GOT3 (cell line): Measurements from ENCODE around the gene ESRRA.
A peak's percentile ranks its signal among the peaks of the same experiment; 100 is the strongest.

Experiments
- DNase-seq: peaks from one replicate; lab custom pipeline; 2025; ENCODE audit warnings: mixed read lengths; lab: John Stamatoyannopoulos, UW

Gene ESRRA

DNA sequence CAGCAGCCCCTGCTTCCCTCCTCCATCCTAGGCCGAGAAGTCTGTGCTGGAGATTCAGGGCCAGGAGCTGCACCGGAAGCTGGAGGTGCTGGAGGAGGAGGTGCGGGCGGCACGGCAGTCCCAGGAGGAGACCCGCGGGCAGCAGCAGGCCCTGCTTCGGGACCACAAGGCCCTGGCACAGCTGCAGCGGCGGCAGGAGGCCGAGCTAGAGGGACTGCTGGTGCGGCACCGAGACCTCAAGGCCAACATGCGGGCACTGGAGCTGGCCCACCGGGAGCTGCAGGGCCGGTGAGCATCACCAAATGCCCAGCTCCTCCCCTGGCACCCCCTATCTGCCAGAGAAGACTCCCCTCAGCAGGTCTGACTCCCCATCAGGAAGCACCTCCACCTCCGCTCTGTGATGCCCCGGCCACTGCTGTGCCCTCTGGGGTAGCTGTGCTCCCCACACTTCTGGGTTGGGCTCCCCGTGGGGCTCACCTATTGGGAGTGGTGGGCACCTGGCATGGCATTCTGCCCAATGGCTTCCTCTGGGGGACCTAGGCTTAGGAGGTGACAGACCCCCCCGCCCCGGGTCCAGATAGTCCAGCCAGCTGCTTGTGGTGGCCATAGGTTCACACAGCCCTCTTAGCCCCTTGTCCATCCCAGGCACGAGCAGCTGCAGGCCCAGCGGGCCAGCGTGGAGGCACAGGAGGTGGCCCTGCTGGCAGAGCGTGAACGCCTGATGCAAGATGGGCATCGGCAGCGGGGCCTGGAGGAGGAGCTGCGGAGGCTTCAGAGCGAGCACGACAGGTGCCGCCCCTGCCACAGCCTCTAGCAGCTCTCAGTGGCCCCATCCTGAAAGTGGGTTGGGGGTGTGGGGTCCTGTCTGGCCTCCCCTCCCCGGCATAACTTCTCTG lies 47.0 kb downstream of the ESRRA start:
- DNase-seq: no peak

DNA sequence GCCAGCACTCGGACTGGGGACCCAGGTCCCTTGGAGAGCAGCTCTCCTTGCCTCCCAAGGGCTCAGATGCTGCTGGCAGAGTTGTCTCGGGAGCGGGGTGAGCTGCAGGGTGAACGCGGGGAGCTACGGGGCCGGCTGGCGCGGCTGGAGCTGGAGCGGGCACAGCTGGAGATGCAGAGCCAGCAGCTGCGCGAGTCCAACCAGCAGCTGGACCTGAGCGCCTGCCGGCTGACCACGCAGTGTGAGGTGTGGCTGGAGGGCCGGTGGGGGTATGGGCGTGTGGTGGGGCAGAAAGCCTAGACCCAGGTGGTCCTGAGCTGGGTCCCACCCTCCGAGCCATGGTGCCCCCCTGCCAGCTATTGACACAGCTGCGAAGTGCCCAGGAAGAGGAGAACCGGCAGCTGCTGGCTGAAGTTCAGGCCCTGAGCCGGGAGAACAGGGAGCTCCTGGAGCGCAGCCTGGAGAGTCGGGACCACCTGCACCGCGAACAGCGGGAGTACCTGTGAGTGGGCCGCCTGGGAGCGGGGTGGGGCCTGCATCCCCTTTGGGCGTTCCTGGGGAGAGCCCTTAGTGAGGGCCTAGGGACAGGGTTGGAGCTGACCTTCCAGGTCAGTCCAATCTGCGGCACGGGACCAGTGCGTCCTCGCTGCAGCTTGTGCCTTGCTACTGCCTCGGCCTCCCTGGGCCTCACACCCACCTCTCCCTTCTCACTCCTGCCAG lies 47.8 kb downstream of the ESRRA start:
- DNase-seq: no peak

DNA sequence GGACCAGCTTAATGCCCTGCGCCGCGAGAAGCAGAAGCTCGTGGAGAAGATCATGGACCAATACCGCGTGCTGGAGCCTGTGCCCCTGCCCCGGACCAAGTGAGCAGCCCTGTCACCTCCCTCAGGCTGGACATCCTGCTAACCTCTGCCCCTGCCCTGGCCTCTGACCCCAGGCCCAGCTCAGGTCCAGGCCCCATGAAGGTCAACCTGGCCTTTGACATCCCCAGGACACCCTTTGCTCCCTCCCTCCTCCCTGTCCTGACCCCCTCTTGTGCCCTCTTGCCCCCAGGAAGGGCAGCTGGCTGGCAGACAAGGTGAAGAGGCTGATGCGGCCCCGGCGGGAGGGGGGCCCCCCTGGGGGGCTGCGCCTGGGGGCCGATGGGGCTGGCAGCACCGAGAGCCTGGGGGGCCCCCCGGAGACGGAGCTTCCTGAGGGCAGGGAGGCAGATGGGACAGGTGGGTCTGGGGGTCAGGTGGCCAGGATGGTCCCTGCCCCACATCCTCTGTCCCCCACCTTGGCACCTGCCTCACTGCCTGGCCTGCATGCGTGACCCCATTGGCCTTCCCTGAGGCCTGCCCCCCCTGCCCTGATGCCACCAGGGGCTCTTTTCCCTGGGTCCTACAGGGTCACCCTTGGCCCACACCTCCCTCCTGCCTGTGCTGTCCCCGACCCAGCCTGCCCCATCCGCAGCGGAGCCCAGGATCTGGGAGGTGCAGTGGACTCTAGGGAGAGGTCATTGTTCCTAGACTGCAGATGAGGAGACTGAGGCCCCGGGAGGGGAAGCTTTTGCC lies 48.6 kb downstream of the ESRRA start:
- no peak for DNase-seq

DNA sequence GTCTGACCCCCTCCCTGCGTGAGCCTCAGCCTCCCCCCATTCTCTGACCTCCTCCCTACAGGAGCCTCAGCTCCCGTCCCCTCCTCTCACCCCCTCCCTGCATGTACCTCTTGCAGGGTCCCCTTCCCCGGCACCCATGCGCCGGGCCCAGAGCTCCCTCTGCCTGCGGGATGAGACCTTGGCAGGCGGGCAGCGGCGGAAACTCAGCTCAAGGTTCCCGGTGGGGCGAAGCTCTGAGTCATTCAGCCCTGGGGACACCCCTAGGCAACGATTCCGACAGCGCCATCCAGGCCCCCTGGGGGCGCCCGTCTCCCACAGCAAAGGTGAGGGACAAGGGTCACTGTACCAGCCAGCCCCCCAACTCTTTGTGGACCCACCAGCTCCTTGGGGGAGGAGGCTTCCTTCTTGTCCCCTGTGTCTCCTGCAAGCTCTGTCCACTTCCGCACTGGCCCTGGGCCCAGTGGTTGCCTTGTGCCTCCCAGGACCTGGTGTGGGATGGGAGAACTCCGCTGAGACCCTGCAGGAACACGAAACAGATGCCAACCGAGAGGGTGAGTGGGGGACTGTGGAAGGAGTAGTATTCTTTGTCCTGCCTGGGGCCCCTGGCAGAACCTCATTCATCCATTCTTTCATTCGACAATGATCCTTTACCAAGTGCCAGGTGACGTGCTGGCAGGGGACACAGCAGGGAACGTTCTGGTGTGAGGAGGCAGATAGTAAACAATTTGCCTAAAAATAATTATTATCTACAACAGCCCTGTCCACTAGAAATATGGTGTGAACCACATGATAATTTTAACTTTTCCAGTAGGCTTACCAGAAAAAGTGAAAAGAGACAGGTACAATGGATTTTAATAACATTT lies 50.0 kb downstream of the ESRRA start:
- DNase-seq: peak; percentile 46

DNA sequence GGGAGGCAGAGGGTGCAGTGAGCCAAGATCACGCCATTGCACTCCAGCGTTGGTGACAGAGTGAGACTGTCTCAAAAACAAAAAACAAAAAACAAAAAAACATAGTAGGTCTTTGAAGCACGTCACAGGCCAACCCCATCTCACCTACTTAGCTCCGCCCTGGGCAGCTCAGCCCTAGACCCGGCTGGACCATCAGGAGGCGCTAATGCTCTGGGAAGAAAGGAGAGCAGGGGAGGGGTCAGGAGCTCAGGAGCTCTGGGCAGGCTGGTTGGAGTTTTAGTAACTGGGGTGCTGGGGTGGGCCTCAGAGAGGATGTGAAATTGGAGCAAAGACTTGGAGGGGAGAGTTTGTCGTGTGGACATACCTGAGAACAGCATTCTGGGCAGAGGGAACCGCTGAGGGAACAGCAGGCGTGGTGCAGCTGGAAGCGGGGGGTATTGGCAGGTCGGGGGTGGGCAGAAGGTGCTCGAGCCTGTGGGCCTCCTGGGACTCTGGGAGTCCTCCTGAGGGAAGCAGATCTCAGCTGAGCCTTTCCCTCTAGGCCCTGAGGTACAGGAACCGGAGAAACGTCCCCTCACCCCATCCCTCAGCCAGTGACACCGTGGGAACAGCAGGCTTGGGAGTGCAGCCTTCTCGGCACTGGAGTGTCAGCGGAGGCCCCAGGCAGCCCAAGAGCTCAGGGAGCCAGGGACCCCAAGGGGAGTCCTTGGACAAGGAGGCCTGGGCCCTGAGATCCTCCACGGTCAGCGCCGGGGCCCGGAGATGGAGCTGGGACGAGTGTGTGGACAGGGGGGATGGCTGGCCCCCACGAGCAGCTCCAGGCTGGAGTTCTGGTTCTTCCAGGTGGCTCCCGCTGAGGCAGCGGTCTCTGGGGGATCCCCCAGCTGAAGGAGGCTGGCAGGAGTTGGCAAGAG lies 51.4 kb downstream of the ESRRA start:
- DNase-seq: no peak

DNA sequence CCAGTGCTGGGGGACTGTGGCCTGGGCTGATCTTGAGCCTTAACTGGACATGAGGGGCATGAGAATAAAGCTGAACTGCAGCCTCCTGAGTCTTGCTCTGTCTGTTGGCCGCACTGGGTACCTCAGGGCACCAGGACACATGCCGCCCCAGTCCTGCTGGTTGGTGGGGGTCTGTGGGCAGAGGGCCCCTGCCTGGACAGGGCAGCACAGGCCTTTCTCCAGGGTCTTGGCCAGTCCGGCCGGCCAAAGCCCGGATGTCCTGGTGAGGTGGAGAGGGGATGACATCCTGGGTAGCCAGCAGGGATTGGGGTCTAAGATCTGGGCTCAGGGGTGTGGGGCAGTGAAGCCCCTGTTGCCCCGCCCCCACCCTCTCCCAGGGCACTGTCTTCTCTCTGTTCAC lies 52.1 kb downstream of the ESRRA start:
- DNase-seq: no peak

DNA sequence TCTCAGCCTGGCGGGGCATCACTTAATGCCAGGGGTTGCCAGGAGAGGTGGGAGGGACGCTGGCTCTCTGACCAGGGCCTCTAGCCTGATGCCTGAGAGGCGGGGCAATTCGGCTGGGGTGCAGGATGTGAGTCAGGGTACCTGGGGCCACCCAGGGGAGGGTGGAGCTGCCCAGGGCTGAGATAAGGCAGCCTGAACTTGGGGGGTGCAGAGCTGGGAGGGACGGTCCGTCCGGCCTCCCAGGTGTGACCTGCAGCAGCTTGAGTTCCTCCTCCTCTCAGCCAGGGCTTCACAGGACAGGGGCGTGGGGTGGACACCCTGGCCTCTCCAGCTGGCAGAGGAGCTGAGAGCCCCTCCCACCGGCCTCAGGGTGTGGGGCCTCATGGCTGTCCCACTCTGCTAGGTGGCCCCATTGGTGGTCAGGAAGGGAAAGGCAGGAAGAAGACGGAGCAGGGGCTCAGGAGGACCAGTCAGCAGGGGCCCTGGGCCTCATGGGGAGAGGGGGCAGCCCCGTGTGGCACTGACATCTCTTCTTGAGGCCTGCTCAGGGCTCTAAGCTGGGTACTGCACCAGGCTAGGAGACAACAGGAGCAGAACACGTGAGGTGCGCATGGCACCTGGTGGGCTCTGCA lies 52.7 kb downstream of the ESRRA start:
- no peak for DNase-seq

DNA sequence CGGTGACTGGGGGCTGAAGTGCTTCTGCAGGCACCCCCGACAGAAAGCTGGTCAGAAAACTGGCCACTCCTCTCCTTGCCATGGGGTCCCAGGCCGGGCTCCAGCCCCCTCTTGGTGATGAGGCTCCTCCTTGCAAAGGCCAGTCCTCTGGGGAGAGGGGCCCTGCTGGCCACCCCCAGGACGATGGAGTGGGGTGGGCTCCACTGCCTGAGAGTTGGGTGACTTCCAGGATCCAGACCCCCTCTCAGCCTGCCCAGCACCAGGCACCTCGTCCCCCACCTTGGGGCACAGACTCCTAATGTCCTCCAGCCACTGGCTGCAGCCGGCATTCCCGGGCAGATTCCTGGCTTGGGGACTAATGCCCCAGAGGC lies 53.2 kb downstream of the ESRRA start:
- no peak for DNase-seq

DNA sequence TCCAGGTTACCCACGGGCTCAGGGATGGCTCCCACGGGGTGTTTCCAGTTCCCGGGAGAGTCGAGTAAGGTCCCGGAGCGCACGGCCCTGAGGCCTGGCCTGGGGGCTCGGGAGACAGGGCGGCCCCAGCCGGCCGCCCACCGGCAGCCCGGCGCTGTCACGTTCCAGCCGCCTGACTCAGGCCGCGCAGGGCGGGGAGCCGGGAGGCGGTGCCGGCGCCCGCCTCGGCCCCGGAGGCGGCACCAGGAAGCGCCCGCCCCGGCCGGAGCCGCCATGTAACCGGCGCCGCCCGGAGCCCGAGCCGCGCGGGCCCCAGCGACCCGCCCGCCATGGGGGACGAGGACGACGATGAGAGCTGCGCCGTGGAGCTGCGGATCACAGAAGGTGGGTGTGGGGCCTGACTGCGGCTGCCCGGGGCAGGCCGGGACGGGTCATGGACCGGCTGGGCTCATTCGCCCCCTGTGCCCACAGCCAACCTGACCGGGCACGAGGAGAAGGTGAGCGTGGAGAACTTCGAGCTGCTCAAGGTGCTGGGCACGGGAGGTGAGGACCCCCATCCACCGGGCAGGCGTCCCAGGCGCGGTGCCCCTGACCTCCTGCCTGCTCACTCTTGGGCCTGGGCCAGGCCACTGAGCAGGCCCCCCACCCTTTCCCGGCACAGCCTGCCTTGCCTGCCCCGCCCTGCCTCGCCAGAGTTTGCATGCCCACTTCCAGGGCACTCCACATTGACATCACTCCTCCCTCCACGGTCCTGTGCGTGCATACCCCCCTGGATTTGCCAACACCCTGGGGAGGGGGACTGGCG lies 53.8 kb downstream of the ESRRA start, which contains the start of gene RPS6KA4:
Gene RPS6KA4, plus strand, starts transcription at position 256 of the 805 bp plus-strand sequence. Its CDS starts 74 bp downstream, at position 330.
- no peak for DNase-seq

DNA sequence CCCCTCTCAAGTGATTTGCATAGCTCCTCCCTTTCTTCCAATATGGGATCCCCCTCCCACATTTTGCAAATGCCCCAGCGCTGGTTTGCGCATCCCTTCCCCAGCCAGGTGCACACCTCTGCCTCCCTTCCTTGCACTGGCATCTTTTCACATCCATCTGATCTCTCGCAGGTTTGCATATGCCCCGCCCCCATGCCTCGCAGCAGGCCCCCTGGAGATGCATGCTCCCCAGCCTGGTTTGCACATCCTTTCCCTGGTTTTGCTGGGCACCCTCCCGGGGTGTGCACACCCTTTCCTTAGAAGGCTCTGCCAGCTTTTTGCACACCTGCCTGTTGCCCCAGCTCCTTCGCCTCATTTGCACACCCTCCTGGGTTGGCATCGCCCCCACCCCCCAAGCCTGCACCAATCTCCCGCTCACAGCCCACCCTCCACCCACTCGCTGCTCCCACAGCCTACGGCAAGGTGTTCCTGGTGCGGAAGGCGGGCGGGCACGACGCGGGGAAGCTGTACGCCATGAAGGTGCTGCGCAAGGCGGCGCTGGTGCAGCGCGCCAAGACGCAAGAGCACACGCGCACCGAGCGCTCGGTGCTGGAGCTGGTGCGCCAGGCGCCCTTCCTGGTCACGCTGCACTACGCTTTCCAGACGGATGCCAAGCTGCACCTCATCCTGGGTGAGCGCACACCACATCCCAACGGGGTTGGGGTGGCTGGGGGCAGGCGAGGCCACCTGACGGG lies 54.6 kb downstream of the ESRRA start:
- no peak for DNase-seq

DNA sequence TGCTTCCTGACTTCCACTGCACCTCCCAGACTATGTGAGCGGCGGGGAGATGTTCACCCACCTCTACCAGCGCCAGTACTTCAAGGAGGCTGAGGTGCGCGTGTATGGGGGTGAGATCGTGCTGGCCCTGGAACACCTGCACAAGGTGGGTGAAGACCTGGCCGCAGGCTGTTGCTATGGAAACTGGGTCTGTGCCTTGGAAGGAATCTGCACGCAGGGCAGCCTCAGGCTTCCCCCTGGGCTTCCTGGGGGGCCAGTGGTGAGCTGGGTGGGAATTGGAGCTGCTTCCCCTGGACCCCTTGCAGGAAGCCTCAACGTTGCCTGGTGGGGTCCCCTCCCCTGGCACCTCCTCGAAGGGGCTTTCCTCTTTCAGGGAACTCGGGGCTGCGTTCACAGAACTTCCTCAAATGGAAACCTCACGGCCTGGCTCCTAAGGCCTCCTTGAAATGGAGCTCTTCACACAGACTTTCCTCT lies 55.2 kb downstream of the ESRRA start:
- no peak for DNase-seq

DNA sequence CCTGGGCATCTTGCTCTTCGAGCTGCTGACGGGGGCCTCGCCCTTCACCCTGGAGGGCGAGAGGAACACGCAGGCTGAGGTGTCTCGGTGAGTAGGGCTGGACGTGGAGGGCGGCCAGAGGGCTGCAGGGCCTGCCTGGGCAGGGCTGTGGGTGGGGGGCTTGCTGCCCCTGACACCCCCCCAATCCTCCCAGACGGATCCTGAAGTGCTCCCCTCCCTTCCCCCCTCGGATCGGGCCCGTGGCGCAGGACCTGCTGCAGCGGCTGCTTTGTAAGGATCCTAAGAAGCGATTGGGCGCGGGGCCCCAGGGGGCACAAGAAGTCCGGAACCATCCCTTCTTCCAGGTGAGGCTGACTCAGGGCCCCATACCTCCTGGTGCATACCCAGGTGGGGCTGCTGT lies 56.3 kb downstream of the ESRRA start:
- no peak for DNase-seq

DNA sequence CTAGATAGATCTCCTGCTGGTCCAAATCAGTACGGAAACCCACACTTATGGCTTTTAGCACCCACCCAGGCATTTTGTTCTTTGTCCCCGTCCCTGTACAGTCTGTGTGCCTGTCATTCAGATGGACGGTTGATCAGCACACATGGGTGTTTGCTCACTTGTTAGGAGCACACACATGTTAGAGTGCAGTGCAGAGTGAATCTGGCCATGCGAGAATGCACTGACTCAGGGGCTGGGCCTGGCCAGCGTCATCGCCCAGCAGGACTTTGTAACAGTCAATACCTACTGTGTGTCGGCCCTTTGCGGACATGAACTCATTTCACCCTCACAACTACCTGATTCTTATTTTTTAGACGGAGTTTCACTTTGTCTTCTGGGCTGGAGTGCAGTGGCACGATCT lies 57.0 kb downstream of the ESRRA start:
- DNase-seq: no peak

DNA sequence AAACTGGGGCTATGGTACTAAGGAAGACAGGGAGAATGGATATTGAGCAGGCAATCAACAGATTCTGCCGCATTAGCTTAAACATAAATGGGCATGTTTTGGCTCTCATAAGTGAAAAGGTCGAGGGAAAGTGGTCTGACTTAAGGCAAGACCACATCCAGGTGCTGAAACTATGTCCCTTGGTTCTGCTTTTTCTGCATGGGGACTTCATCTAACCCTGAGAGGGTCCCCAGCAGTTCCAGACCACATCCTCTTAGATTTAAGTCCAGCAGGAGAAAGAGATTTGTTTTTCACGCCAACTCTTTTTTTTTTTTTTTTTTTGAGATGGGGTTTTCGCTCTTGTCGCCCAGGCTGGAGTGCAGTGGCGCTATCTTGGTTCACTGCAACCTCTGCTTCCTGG lies 59.1 kb downstream of the ESRRA start:
- no peak for DNase-seq

DNA sequence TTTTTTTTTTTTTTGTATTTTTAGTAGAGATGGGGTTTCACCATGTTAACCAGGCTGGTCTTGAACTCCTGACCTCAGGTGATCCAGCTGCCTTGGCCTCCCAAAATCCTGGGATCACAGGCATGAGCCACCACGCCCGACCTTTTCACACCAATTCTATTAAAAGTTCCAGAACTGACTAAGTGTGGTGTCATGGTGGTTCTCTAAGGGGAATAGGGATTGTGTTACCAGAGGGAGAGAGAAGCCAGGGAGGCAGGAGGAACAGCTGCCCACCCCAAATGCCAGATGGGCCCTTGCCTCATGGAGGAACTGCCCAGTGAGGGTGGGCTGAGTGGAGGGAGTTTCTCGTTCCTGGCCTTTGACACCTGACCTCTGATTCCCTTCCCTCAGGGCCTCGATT lies 59.6 kb downstream of the ESRRA start:
- no peak for DNase-seq
